GM10266 (cell line): ENCODE results near the gene XXYLT1.

ENCODE experiments used
- DNase-seq: peaks from one replicate; pipeline ENCODE4 v3.0.0; 2012; ENCODE audit errors: extremely low spot score
- TF ChIP-seq, protein P1 (sequence below): IDR thresholded peaks from 2 replicates; pipeline ENCODE4 v1.5.1; 2012; ENCODE audit warnings: mild to moderate bottlenecking, low read depth; ENCODE audit not compliant: control insufficient read depth, insufficient read depth; ENCODE audit errors: missing control alignments

XXYLT1 gene

DNA sequence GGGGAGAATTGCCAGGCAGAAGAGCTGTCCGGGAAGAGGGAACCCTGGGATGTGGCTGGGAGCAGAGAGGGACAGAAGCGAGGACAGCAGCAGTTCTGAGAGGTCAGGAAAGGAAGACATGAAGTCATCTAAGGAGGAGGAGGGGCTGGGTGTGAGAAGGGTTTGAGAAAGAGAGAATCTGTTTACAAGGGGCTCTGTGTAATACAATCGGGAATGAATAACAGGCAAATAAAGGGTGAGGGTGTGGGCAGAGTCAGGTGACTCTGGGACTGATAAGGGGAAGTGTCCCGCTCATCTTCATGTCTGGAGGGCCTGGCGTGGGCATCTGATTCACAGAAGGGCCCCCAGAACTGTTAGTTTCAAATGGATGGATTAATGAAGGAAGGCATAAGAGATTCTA is 191.3 kb downstream of the XXYLT1 start:
- DNase-seq = no peak
- TF ChIP-seq, protein P1, sequence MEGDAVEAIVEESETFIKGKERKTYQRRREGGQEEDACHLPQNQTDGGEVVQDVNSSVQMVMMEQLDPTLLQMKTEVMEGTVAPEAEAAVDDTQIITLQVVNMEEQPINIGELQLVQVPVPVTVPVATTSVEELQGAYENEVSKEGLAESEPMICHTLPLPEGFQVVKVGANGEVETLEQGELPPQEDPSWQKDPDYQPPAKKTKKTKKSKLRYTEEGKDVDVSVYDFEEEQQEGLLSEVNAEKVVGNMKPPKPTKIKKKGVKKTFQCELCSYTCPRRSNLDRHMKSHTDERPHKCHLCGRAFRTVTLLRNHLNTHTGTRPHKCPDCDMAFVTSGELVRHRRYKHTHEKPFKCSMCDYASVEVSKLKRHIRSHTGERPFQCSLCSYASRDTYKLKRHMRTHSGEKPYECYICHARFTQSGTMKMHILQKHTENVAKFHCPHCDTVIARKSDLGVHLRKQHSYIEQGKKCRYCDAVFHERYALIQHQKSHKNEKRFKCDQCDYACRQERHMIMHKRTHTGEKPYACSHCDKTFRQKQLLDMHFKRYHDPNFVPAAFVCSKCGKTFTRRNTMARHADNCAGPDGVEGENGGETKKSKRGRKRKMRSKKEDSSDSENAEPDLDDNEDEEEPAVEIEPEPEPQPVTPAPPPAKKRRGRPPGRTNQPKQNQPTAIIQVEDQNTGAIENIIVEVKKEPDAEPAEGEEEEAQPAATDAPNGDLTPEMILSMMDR = no peak

DNA sequence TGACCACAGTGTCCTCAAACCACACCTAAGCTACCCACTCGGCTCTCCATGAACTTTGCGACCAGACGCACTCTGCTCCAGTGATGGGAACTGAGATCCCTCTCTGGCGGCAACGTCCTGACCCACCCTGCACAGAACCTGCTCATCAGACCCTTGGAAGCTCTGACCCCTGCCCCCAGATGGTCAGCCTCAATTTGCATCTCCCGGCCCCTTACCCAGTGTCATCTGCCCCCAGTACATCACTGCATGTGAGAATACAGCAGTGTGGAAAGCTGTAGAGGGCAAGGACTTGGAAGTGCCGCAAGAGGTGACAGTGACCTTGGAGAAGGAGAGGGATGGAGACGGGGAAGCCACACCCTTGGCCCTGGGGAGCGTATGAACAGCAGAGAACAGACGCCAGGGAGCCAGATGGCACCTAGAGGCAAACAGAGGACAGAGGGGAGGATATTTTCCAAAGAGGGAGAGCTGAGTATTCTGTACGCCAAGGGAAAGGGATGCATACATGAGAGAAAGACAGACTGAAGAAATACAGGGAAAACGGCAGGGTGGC is 192.0 kb downstream of the XXYLT1 start:
- TF ChIP-seq, protein P1 = no peak
- DNase-seq = no peak

DNA sequence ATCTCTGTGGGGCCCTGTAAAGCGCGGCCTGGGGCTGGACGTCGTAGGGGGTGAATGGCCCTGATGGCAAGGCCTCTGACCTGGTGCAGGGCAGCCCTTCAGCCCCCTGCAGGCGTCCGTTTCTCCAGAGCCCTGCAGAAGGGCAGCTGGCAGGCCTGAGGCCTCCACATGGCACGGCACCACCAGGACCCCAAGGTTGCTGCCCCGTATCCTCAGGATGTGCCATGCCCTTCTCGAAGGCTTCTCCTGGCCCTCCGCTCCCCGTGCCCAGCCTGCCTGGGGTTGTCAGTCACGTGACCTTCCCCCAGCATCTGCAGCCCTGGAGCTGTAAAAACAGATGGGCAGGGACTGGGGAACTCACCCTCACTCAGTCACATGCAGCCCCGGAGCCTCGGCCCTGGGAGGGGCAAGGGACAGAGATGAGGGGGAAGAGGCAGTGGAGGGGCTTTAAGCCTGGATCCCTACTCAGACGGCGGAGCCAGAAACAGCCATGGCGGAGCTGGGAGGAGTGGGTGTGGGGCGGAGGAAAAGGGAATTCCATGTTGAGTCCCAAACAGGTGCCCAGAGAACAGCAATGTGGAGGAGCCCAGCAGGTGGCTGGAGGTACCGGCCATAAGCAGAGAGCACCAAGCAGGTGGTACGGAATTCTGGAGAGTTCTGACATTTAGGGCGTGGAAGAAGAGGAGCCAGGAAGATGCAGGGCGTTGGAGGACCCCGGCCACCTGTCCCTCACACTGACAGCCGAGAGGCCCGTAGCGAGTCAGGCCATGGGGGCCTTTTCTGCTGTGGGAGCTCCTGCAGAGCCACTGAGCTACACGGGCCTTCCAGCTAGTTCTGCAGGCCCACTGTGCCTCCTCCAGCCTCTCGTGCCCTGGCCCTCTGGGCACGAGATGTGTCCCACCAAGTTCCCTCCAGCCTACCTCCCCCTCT is 193.1 kb downstream of the XXYLT1 start:
- no peak for DNase-seq
- TF ChIP-seq, protein P1 = no peak

DNA sequence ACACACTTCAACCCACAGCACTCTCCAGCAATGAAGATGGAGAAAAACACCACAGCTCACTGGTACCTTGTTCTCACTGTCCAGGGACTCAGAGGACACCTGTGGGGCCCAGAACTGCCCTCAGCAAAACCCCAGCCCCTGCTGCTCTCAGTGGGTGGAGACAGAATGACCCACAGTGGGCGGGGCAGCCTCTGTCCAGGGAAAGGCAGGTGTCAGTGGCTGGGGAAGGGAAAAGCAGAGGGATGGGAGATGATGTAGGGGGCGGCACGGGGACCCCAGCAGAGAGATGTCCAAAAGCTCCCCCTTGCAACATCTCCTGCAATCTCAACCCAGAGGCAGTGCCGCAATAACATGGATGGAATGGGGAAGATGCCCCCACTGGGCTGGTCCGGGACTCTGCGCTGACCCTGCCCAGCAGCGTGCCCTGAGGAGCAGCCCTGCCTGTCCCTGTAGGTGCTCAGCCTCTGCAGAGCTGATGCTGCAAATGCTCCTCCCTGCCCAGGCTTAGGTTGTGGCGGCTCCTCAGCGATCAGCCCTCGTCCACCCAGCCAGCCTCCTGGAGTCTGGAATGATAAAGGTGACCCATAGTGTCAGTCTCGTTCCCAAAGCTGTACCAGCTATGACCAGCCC is 193.9 kb downstream of the XXYLT1 start:
- TF ChIP-seq, protein P1 = no peak
- no peak for DNase-seq

DNA sequence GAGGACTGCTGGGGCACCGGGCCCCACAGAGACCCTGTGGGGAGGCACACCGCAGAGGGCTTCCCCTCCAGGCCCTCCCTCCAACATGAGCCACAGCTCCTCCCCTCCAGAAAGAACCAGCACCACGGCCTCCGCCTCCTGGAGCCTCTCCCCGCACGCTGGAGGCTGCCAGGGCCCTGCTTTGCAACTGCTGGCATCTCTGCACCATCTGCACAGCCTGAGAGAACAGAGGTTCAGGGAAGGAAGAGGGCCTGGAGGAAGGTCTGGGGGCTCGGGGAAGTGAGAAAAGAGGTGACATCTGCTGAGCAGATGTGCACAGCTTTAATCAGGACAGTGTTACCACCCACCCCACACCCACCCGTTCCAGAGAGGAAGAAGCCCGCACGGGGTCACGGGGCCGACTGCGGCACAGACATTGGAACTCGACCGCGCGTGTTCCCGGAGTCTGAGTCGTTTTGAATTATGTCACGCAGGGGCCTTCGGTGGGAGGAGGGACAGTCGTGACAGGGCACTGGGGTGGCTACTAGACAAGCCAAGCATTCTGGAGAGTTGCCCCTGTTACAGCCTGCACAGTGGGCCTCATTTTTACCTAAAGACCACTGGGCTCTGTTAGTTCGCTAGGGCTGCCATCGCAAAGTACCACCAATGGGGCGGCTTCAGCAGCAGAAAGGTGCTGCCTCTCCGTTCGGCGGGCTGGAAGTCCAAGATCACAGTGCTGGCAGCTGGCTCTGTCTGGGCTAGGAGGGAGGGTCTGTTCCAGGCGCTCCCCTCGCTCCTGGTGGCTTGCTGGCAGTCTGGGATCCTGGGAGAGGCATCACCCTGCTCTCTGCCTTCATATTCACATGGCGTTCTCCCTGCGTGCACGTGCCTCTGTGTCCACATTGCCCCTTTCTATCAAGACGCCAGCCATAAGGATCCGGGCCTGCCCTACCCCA is 194.8 kb downstream of the XXYLT1 start:
- TF ChIP-seq, protein P1 = no peak
- no peak for DNase-seq

DNA sequence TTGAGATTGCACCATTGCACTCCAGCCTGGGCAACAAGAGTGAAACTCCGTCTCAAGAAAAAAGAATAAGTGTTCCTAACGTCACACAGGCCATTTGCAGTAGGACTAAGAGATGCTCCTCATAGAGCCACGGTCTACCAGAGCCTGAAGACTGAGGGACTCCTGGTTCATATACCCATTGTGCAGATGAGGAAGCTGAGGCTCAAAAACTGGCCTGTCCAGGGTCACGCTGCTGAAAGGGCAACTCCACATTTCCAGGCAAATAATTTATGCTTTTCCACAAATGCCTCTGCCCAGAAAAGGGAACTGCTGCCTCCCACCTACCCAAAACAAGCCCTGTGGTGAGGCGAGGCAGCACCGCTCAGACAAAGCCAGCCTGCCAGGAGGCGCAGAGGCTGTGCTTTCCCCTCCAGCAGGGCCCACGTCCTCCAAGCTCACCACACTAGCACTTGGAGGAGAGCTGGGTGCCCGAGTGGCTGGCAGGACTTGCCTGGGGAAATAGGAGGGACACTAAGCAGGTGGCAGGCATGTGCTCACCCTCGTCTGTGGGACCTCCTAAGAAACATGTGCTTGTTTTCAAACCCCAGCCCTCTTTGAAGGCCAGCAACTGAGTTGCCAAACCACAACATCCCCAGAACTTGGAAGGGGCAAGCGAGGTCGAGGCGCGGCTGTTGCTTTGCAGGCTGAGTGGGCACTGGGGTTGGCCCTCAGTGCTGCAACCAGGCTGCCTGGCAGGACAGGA is 195.6 kb downstream of the XXYLT1 start:
- TF ChIP-seq, protein P1 = no peak
- no peak for DNase-seq
